ENCODE data around the gene ALX3.

Gene ALX3

DNA sequence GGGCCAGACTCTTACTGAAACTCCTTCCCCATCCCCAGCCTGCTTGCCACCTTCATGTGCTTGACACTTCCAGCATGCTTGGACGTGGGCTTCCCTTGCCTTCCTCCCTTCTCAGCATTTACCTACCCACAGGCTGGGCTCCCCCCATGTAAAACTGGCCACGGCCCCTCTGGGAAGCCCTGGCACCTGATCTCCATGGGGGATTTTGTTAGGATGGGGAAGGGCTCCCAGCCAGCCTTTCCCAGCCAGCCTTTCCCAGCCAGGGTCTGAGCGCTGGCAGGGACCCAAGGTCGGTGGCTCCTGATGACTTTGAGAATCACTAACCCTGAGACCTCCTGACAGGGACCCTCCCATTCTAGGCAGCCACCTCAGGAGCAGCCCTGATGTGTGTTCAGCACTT, 6.7 kb downstream of the ALX3 start:
- no peak for DNase-seq

DNA sequence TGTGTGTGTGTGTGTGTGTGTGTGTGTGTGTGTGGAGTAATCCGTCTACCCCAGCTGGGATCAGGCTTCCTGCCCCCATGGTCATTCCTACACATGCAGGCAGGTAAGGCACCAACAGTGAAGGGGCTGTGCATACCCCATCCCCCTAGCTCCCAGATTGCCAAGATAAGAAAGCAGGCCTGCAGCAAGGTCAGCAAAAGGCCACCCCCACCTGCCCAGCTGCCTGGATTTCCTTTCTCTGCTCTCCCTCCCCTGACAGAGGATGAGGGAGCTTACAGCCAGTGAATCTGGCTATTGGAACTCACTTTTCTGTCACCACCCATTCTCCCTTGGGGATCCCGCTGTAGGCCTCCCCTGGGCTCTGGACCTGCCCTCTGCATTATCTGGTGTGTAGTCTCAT, 7.9 kb downstream of the ALX3 start:
- no peak for DNase-seq

DNA sequence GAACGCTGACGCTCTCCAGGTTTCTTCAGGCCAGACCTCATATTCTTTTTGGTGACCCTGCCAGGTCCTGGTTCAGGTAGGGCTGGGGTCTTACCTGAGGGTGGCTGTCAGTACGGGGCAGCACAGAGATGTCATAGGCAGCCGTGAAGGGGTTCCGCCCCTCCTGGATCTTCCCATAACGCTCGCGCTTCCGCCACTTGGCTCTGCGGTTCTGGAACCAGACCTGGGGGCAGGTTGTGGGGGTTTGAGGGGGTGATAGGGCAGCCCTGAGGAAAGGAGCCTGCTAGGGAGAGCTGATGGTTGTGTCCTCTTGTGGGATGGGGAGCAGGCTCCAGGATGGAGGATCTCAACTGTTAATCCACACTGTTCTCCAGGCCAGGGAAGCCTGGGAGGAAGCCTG, 9.1 kb downstream of the ALX3 start:
- DNase-seq: no peak

GRCh38 chr1:110060662-110061060, 9.8 kb downstream of the ALX3 start:
- no peak for DNase-seq

GRCh38 chr1:110060034-110060661, 10.3 kb downstream of the ALX3 start:
- peak; percentile 89 for DNase-seq

- peak; percentile 84 for DNase-seq
These were observed 11.2 kb downstream of the ALX3 start for GRCh38 chr1:110059133-110059863.

DNA sequence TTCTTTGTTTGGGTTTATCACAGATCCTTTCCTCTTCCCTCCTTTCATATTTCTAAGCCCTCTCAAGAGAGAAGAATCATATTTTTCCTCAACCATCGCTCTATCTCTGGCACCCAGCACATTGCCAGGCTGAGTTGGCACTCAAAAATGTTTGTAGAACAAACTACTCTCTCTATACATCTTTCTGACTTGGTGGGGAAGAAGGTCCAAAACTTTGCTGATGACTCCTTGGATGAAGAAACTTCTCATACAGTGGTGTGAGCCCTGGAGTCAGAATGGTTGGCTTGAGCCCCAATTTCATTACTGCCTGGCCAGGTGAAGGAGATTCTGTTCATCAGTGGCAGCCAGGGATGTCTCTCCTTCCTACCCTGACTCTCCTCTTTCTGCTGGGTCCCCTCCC, 11.9 kb downstream of the ALX3 start:
- peak; percentile 43 for DNase-seq

DNA sequence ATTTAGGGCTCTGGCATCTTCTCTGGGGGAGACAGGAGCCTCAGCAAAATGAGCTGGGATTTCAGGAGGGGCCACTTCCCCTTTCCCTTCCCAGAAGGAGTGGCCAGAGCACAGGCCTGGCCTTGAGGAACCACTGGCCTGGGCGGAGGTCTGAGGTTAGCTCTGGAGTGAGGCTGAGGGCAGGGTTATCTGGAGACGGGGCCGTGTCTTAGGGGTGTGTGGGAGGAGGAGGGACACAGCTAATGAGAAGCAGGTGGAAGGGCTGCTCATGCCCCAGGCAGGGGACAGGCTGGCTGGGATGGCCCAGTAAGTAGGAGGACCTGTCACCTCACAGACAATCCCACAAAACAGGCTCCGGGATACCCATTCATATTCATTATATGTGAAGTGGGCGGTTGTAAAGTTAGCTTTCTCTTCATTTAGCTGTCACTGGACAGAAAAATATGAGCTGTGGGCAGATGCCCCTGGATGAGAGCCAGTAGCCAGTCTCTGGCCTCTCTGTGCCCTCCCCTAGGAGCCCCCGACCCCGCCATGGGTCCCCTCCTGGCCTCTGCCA, 12.4 kb downstream of the ALX3 start:
- peak; percentile 92 for DNase-seq

GRCh38 chr1:110056776-110057175, 13.7 kb downstream of the ALX3 start:
- DNase-seq: no peak

GRCh38 chr1:110056285-110056683, 14.2 kb downstream of the ALX3 start:
- no peak for DNase-seq

GRCh38 chr1:110055493-110056284, 14.8 kb downstream of the ALX3 start:
- DNase-seq: no peak

GRCh38 chr1:110053552-110054428, 16.7 kb downstream of the ALX3 start:
- DNase-seq: peak; percentile 76

GRCh38 chr1:110051262-110051648, 19.2 kb downstream of the ALX3 start:
- no peak for DNase-seq

- no peak for DNase-seq
These were observed 19.7 kb downstream of the ALX3 start for GRCh38 chr1:110050602-110051261.

- no peak for DNase-seq
These were observed 20.5 kb downstream of the ALX3 start for GRCh38 chr1:110049801-110050601.

GRCh38 chr1:110048923-110049601, 21.4 kb downstream of the ALX3 start:
- DNase-seq: no peak

DNA sequence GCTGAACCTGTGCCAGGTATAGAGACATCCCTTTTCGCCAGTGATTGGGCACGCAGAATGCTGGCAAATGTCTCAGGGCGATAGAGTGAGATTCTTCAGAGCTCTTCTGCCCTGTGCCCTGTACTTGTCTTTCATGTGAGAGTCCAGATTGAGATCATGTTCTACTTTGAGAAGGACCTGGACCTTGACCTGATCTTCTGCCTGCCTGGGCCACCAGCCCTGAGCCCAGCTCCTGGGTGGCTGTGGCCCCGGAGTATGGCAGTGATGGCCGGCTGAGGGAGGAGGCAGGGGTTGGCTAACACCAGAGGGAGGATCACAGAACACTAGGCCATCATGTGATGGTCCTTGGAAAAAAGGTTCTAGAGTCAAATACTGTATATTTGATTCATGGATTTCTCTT, 22.2 kb downstream of the ALX3 start:
- no peak for DNase-seq

GRCh38 chr1:110047463-110047862, 23.0 kb downstream of the ALX3 start:
- DNase-seq: no peak

DNA sequence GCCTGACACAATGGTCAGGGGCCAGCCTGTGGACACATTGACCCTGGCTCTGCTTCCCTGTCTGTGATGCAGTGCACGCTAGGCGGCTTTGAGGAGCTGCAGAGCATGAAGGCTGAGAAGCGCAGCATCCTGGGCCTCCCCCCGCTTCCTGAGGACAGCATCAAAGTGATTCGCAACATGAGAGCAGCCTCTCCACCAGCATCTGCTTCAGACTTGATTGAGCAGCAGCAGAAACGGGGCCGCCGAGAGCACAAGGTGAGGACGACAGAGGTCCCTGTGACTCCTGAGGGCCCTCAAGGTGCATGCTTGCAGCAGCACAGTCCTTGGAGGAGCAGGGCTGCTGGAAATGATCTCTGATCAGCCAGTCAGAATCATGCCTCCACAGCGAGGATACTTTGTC, 27.5 kb downstream of the ALX3 start:
- no peak for DNase-seq

- DNase-seq: no peak
These were observed 29.9 kb downstream of the ALX3 start for GRCh38 chr1:110040548-110040947.

- no peak for DNase-seq
These were observed 30.8 kb downstream of the ALX3 start for GRCh38 chr1:110039641-110040040.

All from OCI-M1 (cell line).